GM04503 (cell line): ENCODE data around the gene ZNHIT2.
"Not testable (repeated sequence)": the region's sequence is repeated elsewhere in the genome, so short reads cannot be mapped to it uniquely, and the experiment has no call there.

Experiments
- DNase-seq: peaks from one replicate; pipeline ENCODE4 v3.0.0-alpha.2; 2012; ENCODE audit warnings: low read depth

ZNHIT2 gene

GRCh38 chr11:65119670-65119995, 2.1 kb upstream of the ZNHIT2 start:
- DNase-seq, result no peak

- DNase-seq, result not testable (repeated sequence)
These were observed 1.6 kb upstream of the ZNHIT2 start for GRCh38 chr11:65118891-65119669.

GRCh38 chr11:65118097-65118837, 766 bp upstream of the ZNHIT2 start:
- DNase-seq, result no peak

DNA sequence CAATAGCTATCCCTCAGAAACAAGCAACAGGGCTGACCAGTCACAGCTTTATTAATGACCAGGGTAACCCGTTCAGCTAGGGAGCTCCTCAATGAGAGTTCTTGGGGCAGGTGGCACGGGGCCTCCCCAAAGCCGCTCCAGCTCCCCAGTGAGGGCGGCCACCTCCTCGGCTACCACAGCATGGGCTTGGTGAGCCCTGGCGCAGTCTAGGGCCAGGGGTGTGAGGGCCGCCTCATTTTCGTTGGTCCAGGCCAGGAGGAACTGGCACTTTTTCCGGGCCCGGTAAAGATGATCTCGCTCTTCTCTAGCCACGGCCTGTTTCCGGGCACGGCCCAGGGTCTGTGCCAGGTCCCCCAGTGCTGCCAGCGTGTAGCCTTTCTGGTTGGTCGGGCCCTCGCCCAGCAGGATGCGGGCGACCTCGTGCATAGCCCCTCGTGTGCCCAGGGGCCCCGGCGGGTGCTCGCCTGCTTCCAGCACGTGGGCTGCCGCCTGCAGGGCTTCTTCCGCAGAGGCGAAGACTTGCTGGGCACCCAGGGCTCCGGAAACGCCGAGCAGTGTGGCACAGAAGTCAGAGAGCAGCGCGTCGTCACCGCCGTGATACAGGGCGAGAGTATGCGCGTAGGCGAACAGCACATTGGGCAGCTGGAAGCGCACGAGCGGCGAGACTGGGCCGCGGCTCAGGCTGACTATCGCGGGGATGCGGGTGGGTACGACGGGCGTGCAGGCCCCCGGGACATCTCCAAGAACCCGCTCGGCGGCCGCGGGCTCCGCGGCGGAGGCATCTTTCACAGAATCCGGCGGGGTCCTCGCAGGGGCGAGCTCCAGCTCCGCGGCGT, 913 bp downstream of the ZNHIT2 start:
- DNase-seq, result no peak

- no peak for DNase-seq
These were observed 2.0 kb downstream of the ZNHIT2 start for GRCh38 chr11:65115361-65116082.

GRCh38 chr11:65114538-65115171, 2.8 kb downstream of the ZNHIT2 start:
- DNase-seq, result no peak

- DNase-seq, result no peak
These were observed 3.7 kb downstream of the ZNHIT2 start for GRCh38 chr11:65113839-65114238.

DNA sequence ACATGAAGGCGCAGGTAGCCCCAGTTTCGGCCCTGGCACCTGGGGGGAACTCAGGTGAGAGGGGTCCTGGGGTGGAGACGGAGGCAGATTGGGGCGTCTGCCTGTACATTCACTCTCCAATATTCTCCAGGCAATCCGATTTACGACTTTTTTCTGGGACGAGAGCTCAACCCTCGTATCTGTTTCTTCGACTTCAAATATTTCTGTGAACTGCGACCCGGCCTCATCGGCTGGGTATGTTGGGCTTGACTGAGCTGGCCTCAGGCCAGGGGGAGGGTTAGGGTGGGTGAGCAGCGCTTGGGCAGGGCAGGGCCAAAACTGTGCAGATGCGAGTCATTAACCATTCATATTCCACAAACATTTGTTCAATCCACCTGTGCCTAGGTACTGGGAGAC, 4.1 kb downstream of the ZNHIT2 start:
- DNase-seq, result no peak

GRCh38 chr11:65112546-65113360, 4.7 kb downstream of the ZNHIT2 start:
- no peak for DNase-seq

- DNase-seq, result no peak
These were observed 5.6 kb downstream of the ZNHIT2 start, which contains the start of gene TM7SF2 for GRCh38 chr11:65111744-65112545. Gene TM7SF2, plus strand, starts transcription at chr11:65111872. Its CDS starts 144 bp downstream, at chr11:65112016.

DNA sequence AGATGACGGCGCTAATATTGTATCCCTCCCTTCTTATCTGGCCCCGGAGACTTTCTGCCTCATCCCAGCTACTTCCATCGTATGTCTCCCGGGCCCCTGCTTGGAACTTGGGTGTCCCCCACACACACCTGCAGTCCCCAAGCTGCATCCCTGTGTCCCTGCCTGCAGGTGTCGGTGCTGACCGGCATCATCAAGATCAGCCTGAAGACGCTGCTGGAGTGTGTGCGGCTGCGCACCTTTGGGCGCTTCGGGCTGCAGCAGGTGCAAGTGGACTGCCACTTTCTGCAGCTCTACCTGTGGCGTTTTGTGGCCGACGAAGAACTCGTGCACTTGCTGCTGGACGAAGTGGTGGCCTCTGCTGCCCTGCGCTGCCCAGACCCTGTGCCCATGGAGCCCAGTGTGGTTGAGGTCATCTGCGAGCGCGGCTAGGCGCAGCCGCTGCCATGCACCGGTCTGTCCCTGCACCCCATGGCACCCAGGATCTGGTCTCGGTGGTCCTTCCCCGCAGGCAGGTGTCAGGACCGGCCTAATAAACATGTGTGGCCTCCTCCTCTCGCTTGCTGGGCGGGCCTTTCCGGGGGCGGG, 6.2 kb downstream of the ZNHIT2 start:
- no peak for DNase-seq

GRCh38 chr11:65110354-65110861, 7.1 kb downstream of the ZNHIT2 start:
- DNase-seq, result no peak

DNA sequence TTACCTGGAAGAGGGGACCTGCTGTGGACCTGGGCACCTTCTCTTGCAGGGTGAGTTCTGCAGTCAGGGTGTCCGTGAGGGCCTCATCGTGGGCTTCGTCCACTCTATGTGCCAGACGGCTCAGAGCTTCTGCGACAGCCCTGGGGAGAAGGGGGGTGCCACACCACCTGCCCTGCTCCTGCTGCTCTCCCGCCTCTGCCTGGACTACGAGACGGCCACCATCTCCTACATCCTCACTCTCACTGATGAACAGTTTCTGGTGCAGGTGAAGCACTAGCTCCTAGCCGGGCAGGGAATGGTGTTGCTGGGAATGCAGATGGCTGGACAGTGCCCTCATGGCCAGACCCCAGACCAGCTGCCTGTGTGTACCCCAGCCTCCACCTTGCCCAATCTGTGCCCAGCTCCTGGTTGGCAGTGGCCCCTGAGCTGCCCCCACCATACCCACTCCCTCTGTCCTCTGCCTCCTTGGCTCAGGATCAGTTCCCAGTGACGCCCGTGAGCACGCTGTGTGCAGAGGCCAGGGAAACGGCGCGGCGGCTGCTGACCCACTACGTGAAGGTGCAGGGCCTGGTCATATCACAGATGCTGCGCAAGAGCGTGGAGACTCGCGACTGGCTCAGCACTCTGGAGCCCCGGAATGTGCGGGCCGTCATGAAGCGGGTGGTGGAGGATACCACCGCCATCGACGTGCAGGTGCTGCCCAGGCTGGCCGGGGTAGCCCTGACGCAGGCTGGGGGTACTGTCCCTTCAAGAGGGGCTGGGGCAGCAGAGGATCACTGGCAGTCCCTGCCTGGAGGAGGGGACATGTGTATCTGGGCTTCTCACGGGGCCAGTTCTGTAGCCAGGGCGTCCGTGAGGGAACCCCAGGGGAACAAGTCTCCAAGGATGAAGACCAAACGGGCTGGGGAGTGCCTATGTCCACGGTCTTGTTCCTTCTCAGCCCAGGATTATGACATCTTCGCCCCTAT, 8.0 kb downstream of the ZNHIT2 start:
- DNase-seq, result no peak

GRCh38 chr11:65108469-65109123, 8.9 kb downstream of the ZNHIT2 start:
- no peak for DNase-seq

DNA sequence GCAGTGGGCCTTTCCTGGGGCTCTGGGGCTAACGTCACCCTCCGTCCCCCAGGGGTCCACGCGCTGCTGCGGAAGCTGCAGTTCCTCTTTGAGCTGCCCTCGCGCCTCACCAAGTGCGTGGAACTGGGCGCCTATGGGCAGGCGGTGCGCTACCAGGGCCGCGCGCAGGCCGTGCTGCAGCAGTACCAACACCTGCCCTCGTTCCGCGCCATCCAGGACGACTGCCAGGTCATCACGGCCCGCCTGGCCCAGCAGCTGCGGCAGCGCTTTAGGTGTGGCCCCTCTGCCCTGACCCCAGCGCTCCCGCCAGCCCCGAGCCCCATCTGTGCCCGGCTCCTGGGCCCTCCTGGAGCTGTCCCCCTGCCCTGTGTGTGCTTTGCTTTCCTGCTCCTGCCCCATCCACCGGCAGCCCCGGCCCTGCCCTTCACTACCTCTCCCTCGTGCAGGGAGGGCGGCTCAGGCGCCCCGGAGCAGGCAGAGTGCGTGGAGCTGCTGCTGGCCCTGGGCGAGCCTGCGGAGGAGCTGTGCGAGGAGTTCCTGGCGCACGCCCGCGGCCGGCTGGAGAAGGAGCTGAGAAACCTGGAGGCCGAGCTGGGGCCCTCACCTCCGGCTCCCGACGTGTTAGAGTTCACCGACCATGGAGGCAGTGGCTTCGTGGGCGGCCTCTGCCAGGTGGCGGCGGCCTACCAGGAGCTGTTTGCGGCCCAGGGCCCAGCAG, 9.6 kb downstream of the ZNHIT2 start:
- no peak for DNase-seq

- DNase-seq, result no peak
These were observed 10.4 kb downstream of the ZNHIT2 start for GRCh38 chr11:65107078-65107477.

- no peak for DNase-seq
These were observed 12.9 kb downstream of the ZNHIT2 start for GRCh38 chr11:65104628-65105027.
